ENCODE measurements around the gene COP1.
"Not testable (repeated sequence)": the region's sequence is repeated elsewhere in the genome, so short reads cannot be mapped to it uniquely, and the experiment has no call there.

Gene COP1

DNA sequence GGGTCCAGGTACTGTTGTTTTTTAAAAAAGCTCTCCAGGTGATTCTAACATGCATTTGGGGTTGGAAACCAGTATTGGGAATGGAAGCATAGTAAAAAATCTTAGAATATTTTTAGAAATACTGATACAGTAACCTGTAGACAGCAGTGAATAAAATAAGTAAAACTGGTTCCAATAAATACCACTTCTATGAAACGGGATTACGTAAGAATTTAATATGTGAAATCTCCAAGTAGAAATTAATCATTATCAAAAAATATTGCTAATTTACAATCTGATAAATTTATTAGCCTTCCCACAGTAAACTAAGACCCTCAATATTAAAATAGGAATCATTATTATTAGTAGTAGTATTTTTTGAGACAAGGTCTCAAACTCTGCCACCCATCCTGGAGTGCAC is 177.5 kb downstream of the COP1 start:
- DNase-seq, result no peak

DNA sequence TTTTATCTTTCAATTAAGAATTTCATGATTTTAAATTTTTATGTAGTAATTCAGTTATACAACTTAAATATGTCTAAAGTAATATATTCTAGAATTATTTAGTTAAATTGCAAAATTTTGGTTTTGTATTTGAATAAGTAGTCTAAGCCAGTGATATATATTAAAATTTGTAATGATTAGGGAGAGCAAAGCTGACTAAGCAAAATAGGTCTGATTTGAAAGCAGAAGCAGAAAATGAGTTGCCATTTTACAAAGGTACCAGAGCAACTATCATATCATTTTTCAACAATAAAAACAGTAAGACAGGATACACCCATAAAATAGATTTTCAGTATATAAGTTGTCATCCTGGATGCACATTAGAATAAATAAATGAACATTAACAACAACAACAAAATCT is 177.9 kb downstream of the COP1 start:
- DNase-seq, result no peak

DNA sequence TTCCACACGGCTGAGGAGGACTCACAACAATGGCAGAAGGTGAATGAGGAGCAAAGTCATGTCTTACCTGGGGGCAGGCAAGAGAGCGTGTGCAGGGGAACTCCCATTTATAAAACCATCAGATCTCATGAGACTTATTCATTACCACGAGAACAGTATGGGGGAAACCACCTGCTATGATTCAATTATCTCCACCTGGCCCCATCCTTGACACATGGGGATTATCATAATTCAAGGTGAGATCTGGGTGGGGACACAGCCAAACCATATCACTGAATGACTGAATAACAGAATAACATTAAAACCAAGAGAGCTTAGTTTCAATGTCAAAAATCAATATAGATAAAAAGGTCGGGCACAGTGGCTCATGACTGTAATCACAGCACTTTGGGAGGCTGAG is 179.2 kb downstream of the COP1 start:
- DNase-seq, result not testable (repeated sequence)

GRCh38 chr1:176022574-176022973 is 184.5 kb downstream of the COP1 start:
- no peak for DNase-seq

DNA sequence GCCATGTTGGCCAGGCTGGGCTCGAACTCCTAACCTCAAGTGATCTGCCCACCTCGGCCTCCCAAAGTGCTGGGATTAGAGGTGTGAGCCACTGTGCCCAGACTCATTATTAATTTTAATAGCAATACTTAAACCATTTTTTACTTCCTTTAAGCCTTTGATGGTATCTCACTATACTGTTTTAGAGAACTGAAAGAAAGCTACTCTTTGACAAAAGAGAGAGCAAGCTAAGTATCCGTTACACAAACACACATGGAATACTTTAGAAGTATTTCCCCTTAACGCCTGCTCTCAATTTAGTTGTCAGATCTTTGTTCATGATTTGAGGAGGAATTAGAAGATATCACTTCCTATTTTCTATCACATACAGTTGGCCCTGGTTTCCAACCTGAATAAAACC is 189.4 kb downstream of the COP1 start:
- DNase-seq, result no peak

- no peak for DNase-seq
These were observed 197.1 kb downstream of the COP1 start for GRCh38 chr1:176009951-176010350.

GRCh38 chr1:176007756-176008389 is 199.2 kb downstream of the COP1 start:
- DNase-seq, result not testable (repeated sequence)

DNA sequence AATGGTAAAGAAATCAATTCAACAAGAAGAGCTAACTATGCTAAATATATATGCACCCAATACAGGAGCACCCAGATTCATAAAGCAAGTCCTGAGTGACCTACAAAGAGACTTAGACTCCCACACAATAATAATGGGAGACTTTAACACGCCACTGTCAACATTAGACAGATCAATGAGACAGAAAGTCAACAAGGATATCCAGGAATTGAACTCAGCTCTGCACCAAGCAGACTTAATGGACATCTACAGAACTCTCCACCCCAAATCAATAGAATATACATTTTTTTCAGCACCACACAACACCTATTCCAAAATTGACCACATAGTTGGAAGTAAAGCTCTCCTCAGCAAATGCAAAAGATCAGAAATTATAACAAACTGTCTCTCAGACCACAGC is 212.4 kb downstream of the COP1 start:
- not testable (repeated sequence) for DNase-seq

- not testable (repeated sequence) for DNase-seq
These were observed 214.3 kb downstream of the COP1 start for GRCh38 chr1:175992825-175993224.

GRCh38 chr1:175992202-175992601 is 214.9 kb downstream of the COP1 start:
- DNase-seq, result not testable (repeated sequence)

- no peak for DNase-seq
These were observed 222.3 kb downstream of the COP1 start for GRCh38 chr1:175984813-175985212.

DNA sequence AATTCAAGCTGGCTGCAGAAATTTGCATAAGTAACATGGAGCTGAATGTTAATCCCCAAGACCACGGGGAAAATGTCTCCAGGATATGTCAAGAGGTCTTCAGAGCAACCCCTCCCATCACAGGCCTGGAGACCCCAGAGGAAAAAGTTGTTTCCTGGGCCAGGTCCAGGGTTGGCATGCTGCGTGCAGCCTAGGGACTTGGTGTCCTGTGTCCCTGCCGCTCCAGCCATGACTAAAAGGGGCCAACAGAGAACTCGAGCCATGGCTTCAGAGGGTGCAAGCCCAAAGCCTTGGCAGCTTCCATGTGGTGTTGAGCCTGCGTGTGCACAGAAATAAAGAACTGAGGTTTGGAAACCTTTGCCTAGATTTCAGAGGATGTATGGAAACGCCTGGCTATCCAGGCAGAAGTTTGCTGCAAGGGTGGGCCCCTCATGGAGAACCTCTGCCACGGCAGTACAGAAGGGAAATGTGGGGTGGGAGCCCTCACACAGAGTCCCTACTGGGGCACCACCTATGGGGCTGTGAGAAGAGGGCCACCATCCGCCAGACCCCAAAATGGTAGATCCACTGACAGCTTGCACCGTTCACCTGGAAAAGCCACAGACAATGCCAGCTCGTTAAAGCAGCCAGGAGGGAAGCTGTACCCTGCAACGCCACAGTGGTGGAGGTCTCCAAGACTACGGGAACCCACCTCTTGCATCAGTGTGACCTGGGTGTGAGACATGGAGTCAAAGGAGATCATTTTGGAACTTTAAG is 222.9 kb downstream of the COP1 start:
- no peak for DNase-seq

- not testable (repeated sequence) for DNase-seq
These were observed 223.7 kb downstream of the COP1 start for GRCh38 chr1:175983363-175983762.

GRCh38 chr1:175981128-175981527 is 226.0 kb downstream of the COP1 start:
- DNase-seq, result no peak

- no peak for DNase-seq
These were observed 228.2 kb downstream of the COP1 start for GRCh38 chr1:175978926-175979325.

- DNase-seq, result no peak
These were observed 228.6 kb downstream of the COP1 start for GRCh38 chr1:175978476-175978875.

DNA sequence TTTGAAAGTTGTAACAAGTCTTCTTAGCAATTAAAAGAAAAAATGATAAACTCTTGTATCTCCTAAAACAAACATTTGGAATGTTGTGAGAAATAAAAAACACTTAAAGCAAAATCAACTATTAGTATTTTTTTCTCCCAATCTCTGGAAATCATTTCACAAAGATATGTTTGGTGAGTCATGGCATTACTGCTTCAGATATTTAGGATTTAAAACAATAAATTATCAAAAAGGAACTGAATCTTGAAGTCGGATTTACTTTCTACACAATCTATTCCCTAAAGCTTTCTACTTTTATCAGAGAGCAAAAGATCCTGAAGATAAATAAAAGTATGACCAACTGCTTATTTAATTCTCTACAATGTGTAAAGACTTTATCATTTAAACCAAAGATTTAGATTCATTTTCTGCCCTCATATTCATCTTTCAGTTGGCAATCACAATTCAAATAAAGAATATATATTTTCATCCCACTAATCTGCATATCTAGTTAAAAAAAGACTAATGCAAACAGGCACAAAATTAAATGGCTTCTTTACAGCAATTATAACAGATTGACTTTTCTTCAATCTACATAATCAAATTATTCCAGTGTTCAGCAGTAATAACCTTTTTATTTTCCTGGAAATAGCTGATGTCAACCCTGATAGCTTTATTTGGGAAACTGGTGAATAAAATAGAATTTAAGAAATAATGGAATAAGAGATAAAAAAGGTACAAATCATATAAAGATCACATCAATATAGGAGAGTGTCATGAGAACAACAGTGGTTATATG is 230.0 kb downstream of the COP1 start:
- no peak for DNase-seq

DNA sequence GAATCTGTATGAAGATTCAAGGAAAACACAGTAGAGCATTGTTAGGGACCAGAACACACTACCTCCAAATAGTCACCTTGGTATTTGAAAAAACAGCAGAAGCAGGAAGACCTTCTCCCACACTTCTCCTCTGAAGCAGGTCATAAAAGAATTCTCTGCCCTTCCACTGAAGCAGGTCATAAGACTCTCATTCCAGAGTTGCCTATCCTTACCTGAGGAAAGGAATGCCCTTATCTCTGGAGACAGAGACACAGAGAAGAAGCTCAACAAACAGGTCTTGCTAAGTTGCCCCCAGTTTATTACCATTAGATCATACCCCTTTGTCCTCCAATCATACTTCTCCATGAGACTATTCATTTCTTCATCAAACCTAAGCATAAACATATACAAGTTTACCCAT is 237.9 kb downstream of the COP1 start:
- DNase-seq, result no peak

- no peak for DNase-seq
These were observed 238.5 kb downstream of the COP1 start for GRCh38 chr1:175968486-175969172.

- DNase-seq, result no peak
These were observed 243.3 kb downstream of the COP1 start for GRCh38 chr1:175963740-175964139.

- no peak for DNase-seq
These were observed 246.9 kb downstream of the COP1 start for GRCh38 chr1:175960169-175960568.

- no peak for DNase-seq
These were observed 255.5 kb downstream of the COP1 start for GRCh38 chr1:175951627-175952026.

DNA sequence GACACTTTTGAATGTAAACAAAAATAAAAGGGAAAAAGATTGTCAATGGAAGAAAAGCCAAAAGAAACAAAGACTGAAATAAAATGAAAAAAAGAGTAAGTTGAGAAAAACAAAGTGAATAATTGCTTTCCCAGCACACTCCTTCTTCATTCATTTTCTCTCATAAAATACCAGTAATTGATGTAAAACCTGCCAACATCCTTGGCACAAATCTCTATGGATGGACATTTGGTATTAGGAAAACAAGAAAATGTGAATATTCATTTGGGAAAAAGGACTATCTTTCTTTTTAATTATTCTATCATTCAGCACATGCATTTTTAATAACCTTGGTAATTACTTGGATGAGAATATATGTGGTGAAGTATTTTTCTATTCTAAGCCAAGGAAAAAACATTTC is 259.3 kb downstream of the COP1 start:
- no peak for DNase-seq
